CD4-positive, alpha-beta T cell treated with Interleukin-4 for 1 hour (primary cell): ENCODE results near the gene CLIP4.
"Not testable (repeated sequence)": the region's sequence is repeated elsewhere in the genome, so short reads cannot be mapped to it uniquely, and the experiment has no call there.

Source experiments
- DNase-seq, 2 donors: peaks; one replicate each; pipeline ENCODE4 v3.0.0-alpha.2; 2020 to 2022

The CLIP4 gene

DNA sequence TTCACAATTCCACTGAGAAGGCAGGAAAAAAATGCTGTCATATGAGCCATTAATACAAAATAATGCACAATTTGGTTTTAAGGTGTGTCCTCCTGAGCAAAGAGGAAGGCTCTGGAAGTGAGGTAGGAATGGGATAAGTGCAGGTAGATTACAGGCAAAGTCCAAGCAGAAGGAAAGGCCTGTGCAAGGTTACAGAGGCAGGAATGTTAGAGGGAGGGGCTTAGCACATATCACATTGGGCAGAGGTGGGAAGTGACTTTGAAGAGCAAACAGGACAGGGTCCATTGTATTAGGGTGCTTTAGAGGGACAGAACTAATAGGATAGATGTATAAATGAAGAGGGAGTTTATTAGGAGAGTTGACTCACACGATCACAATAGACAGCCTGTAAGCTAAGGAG is 14.7 kb upstream of the CLIP4 start:
- no peak for DNase-seq

DNA sequence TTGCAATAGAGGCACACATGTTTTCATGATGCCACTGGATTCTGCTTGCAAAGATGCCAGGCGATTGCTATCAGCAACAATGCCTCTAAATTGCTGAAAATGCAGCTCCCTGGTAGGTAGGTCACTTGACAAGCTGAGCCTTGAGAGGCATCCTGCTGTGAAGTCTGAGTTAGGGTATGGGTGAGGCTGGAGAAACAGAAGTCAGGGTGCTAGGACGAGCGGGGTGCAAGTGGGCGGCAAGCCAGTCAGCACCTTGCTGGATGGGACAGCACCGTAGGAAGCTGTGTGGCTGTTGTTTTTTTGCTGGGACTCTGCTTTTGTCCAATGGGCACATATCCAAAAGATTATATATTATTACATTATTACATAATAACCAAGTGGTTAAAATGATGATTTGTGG is 10.5 kb upstream of the CLIP4 start:
- DNase-seq, result no peak

DNA sequence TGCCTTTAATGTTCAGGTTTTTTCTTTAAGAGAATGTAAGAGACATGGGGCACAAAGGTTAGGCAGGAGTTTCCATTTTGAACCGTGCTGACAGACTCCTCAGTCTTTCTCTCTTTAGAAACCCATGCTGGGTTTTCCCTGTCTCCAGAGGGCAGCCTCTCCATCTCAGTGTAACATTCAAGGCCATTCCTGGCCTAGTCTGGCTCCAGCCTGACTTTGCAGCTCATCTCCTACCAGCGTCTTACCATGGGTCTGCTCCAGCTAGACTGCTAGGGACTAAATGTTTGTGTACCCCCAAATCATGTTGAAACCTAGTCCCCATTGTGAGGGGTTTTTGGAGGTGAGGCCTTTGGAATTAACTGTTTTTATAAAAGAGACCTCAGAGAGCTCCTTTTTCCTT is 9.8 kb upstream of the CLIP4 start:
- no peak for DNase-seq

DNA sequence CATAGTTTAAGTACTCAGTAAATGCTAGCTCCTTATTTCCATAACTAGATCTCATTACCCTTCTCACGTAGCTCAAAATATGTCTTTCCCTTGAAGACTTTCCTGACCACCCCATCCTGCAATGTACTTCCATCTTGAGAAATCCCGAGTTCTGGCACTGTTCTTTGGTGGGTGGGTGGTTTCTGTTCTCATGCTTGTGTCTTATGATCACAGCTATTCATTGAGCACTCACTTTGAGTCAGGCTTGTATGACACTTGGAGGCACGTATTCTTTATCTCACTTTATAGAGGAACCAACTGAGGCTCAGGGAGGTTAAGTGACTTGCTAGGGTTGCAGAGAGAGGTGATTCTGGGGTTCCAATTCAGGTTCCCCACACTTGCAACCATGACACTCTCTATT is 9.0 kb upstream of the CLIP4 start:
- no peak for DNase-seq

DNA sequence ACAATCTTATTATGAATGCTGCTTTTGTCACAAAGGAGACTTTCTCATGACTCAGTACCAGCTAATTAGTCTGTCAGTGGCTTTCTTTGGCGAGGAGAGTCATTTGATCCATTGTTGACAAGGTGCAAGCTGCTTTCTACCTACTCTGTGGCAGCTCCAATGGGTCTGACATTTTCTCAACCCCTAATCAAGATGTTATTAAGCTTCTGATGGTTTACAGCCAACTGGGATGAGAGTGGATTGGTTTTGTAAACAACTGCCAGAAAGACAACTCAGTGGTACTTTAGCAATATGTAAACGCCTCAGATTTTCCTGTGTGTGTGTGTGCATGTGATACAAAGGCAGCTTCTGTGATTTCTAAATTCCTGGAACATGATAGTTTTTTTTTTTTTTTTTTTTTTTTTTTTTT is 8.2 kb upstream of the CLIP4 start:
- DNase-seq, result no peak

DNA sequence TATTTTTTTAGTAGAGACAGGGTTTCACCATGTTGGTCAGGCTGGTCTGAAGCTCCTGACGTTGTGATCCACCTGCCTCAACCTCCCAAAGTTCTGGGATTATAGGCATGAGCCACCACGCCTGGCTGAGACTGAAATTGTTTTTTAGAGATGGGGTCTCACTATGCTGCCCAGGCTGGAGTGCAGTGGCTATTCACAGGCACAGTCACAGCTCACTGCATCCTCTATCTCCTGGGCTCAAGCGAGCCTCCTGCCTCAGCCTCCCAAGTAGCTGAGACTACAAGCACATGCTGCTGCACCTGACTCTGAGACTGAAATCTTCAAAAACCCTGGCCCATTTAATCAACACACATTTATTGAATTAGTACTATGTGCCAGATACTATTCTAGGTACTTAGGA is 7.7 kb upstream of the CLIP4 start:
- DNase-seq, result not testable (repeated sequence)

DNA sequence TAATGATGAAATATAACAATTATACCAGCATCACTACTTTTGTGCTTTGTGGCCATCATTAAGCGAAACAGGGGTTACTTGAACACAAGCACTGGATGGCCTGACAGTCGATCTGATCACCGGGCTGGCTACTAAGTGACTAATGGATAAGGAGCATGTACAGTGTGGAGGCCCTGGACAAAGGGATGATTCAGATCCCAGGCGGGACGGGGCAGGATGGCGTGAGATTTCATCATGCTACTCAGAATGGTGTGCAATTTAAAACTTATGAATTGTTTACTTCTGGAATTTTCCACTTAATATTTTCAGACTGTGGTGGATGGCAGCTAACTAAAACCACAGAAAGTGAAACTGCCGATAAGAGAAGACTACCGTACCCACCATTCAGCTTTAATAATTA is 7.0 kb upstream of the CLIP4 start:
- no peak for DNase-seq

DNA sequence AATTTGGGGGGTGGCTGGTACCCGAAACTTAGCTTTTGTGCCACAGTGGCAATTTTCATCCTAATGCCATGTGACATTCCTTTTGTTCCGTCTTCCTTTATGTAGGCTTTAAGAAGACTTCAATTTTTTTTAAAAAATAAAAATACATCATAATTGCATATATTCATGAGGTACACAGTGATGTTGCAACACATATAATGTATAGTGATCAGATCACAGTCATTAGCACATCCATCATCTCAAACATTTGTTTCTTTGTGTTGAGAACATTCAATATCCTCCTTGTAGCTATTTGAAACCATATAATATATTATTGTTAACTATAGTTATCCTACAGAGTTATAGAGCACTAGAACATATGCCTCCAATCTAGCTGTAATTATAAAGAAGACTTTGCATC is 6.0 kb upstream of the CLIP4 start:
- DNase-seq, result no peak

DNA sequence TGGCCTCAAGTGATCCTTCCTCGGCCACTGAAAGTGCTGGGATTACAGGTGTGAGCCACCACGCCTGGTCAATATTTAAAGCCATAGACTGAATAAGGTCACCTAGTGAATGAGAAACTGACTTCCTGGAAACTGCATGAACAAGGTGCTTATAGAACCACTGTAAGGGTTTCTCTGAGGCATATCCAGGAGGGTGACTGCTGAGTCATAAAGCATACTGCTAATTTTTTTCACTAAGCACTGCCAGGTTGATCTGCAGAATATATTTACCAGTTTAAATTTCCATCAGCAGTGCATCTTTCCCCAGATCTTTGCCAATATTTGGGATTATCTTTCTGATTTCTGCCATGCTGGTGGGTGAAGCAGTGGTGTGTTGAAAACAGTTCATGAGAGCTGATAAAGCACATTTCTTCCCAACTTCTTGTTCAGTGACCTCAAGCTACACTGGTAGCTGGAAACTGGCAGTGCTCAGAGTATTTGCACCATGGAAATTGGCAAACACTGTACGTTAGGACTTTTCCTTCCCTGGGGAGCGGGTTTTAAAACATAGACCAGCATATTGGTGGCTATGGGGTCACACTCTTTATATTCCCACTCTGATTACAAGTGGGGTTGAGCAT is 4.2 kb upstream of the CLIP4 start:
- no peak for DNase-seq

DNA sequence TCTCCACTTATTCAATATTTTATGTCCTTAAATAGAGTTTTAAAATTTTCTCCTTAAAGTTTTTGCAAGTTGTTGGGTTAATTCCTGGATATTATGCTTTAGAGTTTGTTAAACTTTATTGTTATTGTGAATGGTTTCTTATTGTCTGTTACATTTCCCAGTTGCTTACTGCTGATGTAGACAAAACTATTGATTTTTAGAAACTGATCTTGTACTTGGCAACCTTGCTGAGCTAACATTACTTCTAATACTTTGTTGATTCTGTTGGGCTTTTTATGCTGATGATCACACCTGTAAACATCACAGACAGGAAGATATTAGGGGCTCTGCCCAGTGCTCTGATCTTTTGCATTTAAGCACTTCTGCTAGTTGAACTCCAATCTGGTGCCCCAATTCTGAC is 2.8 kb upstream of the CLIP4 start:
- DNase-seq, result no peak

DNA sequence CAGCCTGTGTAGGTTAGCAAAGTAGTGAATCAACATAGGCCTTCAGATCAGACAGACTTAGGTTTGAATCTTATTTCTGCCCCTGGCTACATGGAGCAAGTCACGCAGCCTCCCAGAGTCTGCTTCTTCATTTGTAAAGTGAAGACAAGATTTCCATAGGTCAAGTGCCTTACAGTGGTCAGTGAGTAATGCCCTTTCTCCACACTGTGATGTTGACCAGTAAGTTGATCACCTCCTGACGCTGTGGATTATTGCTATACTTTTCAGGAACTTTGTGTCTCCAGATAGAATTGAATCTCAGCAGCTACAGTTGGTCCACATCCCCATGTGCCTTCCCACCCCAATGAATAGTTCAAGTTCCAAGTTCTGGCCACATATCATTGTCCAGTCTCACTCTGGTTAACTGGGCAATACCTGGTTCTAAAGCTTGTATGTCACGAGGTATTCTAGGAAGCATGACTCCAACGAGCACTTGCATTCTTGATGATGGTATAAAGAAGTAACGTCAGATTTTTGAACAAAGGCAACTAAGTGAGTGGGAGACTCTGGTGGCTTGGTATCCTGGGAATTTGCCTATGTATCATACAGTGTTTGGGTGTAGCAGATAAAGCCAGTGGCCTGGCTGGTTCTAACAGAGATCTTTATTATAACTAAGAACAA is 2.1 kb upstream of the CLIP4 start:
- DNase-seq, result no peak

DNA sequence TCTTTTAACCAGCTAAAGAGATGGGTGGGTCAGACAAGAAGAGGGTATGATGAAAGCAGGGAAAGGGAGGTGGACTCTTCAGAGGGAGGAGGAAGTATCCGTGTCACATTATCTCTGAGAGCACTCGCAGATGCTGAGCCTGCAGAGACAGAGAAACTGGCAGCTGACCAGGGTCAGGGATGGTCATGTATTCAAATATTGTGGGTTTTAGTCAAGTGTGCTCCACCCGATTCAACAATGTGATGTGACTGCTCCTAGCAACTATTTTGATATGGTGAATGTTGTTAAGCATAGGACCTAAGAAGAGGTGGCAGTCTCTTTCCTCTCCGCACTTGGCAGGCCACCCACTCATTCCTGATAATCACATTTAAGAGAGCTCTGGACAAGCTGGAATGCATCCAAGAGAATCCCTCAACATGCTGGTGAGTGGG is 1.3 kb upstream of the CLIP4 start:
- DNase-seq, result peak; percentile 14 to 77

DNA sequence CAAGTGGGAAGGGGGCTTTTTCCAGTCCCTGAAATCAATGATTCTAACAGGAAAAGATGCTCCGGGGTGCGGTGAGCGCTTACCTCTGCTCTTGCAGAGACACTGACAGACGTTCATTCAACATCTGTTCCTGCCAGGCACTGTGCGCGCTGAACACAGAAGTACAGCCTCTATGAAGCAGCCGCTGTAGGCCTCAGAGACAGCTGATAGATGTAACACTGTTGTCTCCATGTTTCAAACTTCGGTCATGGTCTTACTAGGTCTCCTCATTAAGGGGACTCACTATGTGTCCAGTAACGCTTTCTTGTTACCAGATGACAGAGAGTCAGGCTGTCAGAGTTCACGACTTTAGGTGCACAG is 649 bp upstream of the CLIP4 start:
- DNase-seq, result no peak

DNA sequence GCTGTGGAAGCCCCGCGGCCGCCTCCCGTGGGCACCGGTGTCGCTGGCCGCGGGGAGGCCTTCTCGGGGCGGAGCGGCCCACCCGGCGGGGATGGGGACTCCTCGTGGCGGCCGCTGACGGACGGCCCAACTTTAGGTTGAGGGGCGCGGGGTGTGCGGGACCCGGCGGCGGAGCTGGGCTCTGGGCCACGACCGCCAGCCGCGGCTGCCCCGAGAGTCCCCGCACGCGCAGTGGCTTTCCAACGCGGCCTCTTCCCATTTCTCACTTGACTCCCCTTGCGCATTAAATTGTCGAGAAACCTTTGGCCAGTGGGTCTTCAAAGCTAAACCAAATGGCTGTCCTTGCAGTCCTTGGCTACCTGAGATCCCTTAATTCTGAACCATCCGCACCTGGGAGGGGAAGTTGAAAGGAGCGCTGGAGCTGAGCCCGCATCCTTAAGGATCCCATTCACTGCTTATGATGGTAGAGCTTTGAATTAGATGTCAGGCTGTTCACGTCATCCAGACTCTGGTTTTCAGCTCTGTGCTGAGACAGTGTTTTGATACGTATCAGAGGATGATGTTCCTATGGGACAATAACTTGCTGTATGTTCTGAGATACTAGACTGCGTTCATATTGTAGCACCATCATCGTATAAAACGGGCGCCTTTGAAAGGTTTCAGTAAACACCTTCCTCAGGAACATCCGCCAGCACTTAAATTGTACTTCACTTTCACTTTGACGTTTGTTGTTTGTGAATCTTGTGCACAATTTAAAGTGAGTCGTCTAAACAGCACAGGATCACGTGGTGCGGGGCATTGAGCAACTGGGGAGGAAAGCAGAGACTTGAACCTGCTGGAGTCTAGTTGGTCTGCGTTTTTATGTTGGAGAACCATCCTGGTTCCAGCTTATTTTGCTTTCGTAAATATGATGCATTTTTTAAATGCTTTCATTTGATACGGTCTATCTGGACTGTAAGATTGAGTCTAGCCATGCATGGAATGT is 874 bp downstream of the CLIP4 start:
- peak; percentile 74 to 83 for DNase-seq

DNA sequence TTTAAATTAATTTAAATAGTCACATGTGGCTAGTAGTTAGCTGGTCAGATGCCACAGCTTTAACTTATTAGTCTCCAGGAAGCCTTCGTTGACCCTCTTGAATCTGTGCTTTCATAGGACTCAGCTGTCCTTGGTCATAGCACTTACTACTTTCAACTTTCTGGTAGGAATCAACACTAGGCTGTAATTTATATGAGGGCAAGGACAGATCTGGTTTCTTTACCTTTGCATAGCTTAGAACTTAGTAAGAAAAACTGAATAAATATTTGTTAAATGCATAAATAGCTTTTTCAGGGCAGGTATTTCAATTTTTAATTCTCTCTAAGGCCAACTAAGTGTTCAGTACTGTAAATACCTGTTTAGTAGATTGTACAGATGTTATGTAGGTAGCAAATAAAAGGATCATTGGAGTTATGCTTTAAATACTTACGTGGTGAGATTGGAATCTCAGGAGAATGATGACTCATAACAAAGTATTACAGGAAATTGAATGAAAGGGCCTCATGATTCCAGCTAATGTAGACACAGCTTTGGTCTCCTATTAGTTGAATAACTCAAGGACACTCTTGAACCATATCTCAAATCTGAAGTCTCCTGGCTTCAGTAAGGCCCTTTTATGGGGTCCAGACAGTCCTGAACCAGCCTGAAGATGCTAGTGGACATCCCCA is 2.6 kb downstream of the CLIP4 start:
- DNase-seq, result no peak

DNA sequence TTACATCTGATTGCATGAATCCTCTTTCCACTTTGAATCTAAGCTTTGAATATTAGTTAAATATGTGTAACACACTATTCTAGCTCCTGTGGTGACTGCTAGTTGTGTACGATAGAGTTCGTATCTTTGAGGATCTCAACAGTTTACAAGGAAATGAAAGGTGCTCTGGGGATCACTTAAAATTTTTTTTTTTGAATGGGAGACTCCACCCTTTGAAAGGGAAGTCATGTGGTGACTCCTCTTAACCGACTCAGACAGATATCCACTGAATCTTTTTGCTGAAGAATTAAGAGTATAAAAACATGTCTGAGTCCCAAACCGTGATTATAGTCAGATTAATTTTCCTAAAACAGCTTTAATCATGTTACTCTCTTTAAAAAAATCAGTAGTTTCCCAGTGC is 4.0 kb downstream of the CLIP4 start:
- peak in 1 of 2 donors; percentile 47 for DNase-seq

DNA sequence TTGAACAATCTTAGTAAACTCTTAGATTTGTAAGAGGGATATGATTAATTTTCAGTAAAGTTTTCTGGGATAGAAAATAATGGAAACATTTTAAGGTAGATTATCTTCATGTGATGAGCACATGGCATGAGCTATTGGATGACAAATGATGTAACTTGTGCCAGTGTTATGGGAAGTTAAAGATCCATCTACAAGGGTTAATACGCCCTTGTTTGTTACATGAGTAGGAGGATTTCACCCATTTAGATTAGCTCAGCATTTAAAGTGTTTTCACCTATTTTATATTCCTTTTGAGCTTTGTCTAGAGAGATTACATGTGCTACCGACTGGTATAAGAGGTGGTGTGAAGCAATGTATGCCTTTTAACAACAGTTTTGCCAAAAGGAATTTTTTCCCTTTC is 5.6 kb downstream of the CLIP4 start:
- no peak for DNase-seq

DNA sequence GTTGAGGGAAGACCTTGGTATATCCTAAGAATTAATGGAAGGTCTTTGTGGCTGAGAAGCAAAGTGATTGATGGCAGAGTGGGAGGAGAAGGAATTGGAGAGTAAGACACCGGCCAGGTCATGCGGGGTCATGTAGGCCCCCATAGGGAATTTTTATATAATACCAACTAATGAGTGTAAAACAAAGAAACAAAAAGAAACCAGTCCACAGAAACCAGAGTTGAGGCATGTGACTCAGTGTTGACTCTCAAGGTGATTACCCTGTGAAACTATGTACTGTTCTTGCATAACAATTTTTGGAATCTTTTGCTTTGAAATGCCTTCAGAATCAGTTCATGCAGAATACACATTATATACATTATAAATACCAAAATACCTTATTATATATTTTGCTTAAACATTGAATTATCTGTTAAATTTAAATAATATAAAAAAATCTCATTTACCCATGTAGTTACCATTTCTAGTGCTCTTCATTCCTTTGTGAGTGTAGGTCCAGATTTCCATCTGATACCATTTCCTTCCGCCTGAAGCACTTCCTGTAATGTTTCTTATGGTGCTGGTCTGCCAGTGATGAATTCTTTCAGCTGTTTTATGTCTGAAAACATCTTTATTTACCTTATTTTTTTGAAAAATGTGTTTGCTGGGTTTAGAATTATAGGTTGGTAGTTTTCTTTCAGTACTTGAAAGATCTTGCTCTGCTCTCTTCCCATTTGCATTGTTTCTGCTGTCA is 8.6 kb downstream of the CLIP4 start:
- no peak for DNase-seq

DNA sequence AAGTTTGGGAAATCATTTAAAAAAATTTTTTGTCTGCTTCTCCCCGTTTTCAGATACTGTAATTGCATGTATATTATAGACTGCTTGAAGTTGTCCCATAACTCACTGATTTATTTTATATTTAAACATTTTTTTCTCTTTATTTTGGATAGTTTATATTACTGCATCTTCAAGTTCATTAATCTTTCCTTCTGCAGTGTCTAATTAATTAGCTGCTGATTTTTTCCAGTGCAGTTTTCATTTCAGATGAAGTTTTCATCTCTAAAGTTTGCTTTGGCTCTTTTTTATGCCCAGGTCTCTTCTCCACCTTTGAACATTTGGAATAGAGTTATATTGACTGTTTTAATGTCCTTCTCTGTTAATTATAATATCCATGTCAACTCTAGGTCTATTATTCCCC is 9.3 kb downstream of the CLIP4 start:
- no peak for DNase-seq

DNA sequence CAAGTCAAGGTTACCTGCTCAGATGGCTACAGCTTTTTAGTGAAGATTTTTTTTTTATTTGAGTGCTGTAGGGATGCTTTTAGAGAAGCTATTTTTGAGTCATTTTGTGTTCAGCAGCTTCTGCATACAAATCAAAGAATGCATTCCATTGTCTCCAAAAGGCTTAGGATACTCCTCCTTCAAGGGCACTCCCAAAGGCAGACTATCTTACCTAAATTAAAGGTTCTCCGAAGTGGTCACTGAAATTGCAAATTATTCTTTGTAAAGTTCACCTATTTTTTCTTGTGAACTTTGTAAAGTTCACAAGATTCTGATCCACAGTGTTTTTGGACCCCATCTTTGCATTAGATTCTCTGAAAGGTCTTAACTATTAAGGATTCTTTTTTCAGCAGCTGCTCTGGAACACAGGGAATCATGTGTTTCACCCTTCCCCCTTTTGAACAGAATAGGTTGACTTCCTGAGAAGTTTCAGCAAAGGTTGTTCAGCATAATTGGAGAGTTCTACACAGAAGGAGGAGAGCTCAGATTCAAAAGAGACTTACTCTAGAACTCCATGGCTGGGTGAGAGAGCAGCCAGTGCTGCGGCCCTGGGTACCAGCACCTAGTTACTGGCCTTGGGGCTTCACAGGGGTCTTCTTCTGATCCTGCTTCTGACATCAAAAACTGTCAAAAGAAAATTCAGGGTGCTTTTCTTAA is 14.5 kb downstream of the CLIP4 start:
- no peak for DNase-seq

DNA sequence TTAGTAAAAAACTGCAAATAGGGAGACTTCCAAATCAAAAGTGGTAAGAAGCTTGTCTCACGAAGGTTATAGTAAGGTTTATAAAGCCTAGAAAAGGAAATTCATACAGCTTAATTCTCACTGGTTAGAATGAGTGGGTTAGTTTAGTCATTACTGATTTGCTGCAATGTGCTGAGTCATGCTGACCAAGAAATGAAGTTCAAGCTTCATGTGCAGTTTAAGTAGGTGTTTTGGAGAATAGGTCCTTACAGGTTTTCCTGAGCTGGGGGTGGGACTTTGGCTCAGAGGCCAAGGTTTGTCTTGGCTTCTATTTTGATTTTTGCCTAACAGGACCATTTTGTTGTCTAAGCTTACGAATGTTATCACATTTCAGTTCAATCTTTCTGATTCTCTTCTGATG is 15.1 kb downstream of the CLIP4 start:
- no peak for DNase-seq

DNA sequence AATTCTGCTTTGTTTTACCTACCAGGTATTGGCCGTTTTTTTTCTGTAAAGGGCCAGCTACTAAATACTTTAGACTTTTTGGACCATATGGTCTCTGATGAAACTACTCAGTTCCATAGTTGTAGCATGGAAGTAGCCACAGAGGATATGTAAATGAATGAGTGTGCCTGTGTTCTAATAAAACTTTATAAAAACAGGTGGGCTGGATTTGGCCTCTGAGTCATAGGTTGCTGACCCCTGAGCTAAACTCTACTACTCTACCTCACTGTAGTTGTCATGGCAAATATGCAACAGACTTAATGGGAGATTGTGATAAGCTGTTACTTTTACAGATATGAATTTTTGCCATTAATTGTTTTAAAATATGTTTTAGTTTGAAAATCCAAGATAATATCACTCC is 19.7 kb downstream of the CLIP4 start:
- no peak for DNase-seq
